NCI-H2081 (cell line): ENCODE measurements around the gene EMILIN1.
"Not testable (repeated sequence)": the region's sequence is repeated elsewhere in the genome, so short reads cannot be mapped to it uniquely, and the experiment has no call there.

Experiments
- DNase-seq, 2 experiments: peaks; one replicate each; lab custom pipeline; 2025; lab: John Stamatoyannopoulos, UW

Gene EMILIN1

GRCh38 chr2:27053776-27054175 is 24.6 kb upstream of the EMILIN1 start:
- DNase-seq, result no peak

DNA sequence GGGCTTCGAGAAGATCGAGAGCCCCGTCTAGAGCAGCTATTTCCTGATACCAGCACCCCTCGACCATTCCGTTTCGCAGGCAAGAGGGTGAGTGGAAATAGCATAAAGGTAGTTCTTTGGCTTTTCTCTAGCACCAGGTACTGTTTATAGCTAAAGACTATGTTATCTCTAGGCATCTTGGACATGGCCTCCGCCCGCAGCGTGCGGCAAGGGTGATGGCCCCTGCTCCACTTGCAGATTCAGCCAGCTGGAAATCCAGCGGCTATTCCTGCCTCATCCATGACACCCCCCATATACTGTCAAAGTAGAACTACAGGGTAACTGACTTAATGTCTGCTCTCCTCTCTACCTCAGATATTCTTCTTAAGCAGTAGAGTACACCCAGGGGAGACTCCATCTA is 23.7 kb upstream of the EMILIN1 start:
- DNase-seq, result no peak

DNA sequence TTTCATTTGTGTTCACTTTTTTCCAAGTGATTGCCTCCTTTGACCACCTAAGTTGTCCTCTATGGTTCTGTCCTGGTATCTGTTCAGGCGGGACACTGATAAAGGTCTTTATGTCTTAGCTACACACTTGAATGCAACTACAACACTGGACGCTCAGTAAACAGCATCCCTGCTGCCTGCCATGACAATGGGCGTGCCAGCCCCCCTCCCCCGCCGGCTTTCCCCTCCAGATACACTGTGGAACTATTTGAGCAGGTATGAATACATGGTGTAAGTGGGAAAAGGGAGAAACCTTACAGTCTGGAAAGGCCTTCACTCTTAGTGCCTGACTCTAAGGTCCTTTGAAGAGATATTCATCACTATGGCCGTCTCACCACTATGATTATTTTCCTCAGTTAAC is 21.2 kb upstream of the EMILIN1 start:
- DNase-seq, result no peak

GRCh38 chr2:27058210-27058609 is 20.2 kb upstream of the EMILIN1 start:
- no peak for DNase-seq

DNA sequence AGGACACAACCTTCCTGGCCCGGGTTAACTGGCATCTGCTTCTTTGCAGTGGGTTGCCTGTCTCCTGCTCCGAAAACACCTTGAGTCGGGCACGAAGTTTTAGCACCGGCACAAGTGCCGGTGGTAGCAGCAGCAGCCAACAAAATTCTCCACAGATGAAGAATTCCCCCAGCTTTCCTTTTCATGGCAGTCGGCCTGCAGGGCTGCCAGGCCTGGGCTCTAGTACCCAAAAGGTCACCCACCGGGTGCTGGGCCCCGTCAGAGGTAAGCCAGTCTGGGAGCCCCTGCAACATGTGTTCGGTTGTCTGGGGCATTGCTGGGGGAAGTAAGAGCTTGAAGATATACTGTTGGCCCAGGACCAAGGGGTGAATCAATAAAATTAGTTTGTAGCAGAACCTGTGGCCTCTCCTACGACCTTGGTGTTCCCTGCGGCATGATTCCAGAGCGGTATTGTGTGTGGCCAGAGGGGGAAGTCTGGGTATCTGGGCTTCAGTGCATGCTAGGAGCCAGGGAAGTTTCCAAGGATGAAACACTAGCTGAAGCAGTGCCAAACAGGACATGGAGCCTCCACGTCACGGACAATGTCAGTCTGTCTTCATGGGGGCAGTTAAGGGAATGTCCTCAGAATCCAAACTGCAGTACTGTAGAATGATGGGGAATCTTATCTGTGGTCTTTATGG is 19.1 kb upstream of the EMILIN1 start:
- DNase-seq, result no peak

- DNase-seq, result no peak
Observed at GRCh38 chr2:27060323-27060722, 18.1 kb upstream of the EMILIN1 start.

- no peak for DNase-seq
Observed at GRCh38 chr2:27065128-27065527, 13.3 kb upstream of the EMILIN1 start.

GRCh38 chr2:27067385-27067784 is 11.0 kb upstream of the EMILIN1 start:
- DNase-seq, result no peak

DNA sequence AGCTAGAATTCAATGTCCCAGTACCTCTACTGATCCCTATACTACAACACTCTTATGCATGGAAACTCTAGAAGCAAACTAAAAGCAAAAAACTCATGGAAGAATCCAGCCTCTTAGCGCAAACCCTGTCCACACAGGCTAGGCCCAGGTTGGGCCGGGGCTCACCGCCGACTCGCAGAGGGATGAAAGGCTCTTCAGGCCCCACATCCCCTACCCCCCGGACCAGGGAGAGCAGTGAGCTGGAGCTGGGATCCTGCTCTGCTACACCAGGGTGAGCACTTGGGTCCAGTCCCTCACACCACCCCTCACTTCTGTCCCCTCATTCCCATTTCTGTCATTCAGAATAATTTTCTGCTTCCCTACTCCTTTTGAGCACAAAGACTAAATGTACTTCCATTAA is 9.0 kb upstream of the EMILIN1 start:
- DNase-seq, result no peak

DNA sequence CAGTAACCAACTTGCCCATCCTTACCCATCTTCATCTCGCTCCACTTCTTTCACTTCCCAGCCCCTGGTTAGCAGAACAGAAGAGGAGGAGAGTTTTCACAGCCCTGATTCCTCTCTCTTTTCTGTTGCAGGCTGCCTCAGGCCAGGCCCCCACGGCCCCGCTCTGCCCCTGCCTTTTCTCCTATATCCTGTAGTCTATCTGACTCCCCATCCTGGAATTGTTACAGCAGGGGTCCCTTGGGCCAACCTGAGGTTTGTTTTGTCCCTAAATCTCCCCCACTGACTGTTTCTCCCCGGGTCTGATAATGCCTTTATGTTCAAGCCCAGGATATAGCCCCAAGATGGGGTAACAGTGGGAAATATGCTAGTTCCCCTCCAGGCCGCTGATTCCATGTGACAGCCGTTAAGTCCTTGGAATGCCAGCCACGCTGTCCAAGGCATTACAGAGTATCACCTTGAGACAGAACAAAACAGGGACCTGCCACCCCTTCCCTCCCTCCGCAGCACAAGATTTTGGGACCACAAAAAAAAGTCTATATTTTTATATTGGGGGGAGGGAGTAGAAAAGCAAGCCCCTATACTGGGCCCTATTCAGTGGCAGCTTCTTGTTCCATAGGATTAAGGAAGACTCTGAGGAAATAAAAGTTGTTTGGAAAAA is 8.3 kb upstream of the EMILIN1 start:
- peak in 1 of 2 experiments; percentile 30 for DNase-seq

GRCh38 chr2:27070653-27071276 is 7.7 kb upstream of the EMILIN1 start:
- no peak for DNase-seq

DNA sequence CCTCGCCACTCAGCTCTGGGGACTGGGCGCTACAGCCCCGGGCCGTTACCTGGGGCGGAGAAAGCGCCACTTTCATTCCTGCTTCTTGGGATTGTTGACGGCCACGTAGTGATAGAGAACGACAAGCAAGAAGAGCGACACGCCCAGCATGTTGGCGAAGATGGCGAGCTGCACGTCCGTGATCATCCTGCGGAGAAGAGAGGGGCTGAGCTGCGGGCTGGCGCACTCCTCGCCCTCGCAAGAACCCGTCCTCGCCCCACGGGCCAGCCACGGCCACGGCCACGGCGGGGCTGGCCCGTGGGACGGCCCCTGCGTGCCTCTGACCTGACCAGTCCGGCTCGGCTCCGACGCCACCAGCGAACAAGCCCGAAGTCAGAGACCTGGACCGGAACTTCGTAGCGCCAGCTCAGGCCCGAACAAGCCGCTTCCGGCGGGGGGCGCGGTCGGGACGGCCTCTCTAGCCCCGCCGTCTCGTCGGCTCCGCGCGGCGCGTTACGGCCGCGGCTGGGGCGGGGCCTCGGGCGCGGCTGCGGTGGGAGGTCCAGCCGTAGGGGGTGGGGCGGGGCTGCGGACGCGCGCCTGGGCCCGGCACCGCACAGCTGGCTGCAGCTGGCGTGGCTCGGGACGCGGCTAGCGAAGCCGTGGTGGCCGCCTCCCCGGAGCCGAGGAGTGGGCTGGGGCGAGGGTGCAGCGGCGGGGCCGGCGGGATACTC is 7.0 kb upstream of the EMILIN1 start, which contains the start of gene OST4:
TSS of gene OST4 (minus strand) at position 378 of the 713 bp plus-strand sequence.
- DNase-seq, result peak; percentile 93 to 95

GRCh38 chr2:27071990-27072830 is 6.2 kb upstream of the EMILIN1 start:
- peak; percentile 21 to 40 for DNase-seq

DNA sequence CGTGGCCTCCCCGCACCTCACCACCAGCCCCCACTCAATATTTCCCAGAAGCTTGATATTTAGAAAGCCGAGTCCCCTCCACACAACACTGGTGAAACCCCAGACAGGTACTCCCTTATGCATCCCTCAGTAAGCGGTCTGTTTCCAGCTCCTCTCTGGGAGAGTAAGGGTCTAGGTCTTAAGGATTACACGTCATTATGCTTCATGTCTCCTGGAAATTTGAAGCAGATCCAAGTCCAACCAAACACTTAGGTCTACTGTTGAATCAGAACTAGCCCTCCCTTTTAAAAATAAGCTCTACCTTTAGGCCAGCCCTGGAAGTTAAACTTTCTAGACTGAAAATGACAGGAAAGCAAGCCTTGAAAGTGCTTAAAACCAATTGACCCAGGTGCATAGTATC is 5.5 kb upstream of the EMILIN1 start:
- no peak for DNase-seq

- DNase-seq, result no peak
Observed at GRCh38 chr2:27073782-27074181, 4.6 kb upstream of the EMILIN1 start.

- peak in 1 of 2 experiments; percentile 24 for DNase-seq
Observed at GRCh38 chr2:27074738-27075565, 3.5 kb upstream of the EMILIN1 start.

- not testable (repeated sequence) for DNase-seq
Observed at GRCh38 chr2:27075566-27075871, 2.9 kb upstream of the EMILIN1 start.

DNA sequence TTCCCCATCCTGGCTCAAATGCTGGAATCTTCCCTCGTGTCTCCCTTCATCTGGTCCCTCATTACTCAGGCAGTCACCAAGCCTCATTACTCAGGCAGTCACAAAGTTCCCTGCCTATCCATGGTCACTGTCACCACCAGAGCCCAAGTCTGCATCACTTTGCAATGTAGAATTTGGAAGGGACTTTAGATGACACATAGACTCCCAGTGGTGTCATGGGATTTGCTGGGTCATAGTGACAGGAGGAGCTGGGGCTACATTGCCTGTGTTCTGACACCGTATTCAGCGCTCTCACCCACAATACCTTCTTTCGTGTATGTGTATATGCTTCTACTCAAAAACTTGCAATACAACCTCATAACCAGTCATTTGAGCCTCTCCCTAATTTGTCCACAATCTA is 2.1 kb upstream of the EMILIN1 start:
- no peak for DNase-seq

DNA sequence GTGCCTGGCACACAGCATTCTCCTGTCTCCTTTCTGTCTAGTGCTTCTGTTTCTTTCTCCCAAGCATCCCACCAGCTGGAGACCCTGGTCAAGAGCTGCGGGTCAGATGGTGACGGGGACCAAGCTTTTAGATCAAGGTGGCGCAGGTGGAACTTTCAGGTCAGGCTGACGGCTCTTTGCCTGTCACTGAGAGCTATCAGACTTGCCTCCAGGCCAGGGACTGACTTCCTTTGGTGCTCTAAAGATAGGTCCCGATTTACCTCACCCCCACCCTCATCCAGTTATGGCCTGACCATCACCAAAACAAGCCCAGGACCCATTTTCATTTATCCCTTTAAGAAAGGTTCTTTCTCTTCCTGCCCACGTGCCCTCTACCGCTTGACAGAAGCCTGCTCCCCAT is 1.2 kb upstream of the EMILIN1 start:
- no peak for DNase-seq

DNA sequence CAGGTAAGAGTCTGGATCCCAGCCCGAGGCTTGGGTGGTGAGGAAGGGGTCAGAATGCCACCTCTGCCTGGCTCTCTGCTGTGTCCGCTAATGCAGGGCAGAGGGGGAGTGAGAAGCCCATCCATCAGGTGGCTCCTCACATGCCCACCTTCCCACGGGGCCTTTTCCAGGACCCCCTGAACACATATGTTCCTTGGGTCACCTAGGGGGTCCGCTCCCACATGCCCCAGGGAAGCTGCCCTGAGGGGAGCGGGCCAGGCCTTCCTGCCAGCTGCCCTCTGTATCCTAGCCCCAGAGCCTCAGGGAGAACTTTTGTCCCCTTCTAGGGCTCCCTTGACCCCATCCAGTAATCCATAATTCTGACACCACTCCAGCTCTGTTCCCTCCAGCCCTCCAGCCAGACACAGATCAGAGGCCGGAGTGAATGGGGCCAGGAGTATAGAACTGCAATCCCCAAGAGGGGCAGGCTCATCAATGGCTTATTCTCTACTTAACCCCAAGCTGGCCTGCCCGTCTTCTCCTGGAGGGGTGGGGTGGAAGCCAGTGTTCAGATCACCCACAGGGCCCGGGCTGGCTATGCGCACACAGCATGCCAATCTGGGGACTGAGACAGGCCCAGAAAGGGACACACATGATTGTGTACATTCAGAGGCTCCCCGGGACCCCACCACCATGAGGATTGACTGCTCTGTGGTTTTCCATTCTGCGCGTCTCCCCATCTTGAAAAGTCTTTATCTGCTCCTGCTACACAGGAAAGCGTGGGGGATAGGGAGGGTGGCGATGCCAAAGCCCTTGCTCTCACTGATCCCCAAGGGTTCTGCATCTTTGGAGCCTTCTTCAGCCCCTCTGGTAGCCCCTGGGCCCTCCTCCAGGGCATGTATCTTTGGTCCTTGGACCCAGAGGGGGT is 1.1 kb downstream of the EMILIN1 start:
- DNase-seq, result no peak
